Sciatic nerve (tissue), 2 donors: Measurements from ENCODE around the gene PCNX1. TPM values are rescaled to one million over a fixed set of nuclear protein-coding genes. Genes with fewer than 3 reads are reported as not detected.
"Not testable (repeated sequence)": the region's sequence is repeated elsewhere in the genome, so short reads cannot be mapped to it uniquely, and the experiment has no call there.

Experiments
- ATAC-seq: fragments of 200-7000 bp; cut with Tn5 transposase; one replicate; pipeline ENCODE4 v1.9.1; 2020; ENCODE audit warnings: mild to moderate bottlenecking, moderate library complexity
- DNase-seq: peaks from one replicate; pipeline ENCODE4 v3.0.0-alpha.2; 2020; ENCODE audit warnings: low spot score
- intact Hi-C: fragments of 100-400 bp; cut with DNase I; formaldehyde crosslinking; loops from one replicate; pipeline ENCODE4 v1.14.2; 2022
- total RNA-seq: library from RNA; stranded (reverse); fragmentation: NEBNext Ultra II Directional; extraction: Animal tissue kit (Norgen Biotek cat#: 25700); gene quantifications from one replicate; pipeline ENCODE4 v1.2.1, GENCODE V29; 2021
- donor health status: DM: no; HTN: no; CAD: no.
- donor health status: DM: no; HTN: no; CAD: no.

The PCNX1 gene
- total RNA-seq, 1 donor from 2014 or later: 84.3 TPM

- no peak for ATAC-seq
- intact Hi-C loops: no loop called here
- DNase-seq: no peak
Measured at GRCh38 chr14:71036433-71036832, 129.2 kb downstream of the PCNX1 start.

DNA sequence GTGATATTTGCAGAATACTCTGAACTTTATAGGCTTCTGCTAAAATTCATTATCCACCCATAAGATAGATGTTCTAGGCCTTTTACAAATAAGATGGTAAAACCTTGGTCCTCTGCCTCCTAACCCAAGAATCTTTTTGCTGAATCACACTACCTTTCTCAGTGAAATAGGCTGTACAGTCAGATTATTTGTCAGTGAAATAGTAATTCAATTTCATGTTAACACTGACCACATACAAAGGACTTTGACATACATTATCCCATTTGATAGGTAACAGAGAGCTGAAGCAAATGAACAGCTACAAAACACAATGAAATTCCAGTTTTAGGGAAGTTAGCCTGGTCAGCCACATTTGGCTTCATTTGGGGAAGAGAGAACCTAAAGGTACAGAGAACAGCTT, 141.1 kb downstream of the PCNX1 start:
- intact Hi-C loops: no loop called here
- ATAC-seq (no peak), DNase-seq (no peak)

DNA sequence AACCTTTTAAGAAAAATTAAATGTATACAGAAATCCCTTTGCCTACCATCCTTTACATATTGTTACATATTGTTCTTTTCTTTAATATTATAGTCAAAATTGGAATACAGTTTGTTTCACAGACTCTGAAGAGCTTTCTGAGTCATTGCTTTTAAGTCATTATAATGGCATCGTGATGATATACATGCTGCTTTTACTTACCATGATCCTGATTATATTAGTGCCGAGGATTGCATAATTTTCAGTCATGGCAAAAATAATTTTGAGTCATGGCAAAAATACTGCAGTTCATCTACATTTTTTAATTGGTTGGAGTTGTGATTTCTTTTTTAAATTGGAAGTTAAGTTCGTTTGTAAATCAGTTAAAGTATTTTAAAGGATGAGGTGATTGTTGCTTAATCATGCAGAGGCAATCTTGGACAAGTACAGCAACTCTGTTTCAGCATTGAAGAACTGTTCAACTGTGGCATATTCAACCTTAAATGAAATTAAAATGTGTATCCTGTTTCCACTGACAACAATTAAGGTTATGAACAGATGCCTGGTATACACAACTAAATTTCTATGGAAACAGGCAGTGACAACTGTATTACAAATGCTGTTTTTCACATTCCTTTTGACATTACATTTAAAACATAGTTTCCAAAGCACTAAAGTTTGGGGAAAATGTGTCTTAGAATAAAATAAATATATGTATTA, 142.3 kb downstream of the PCNX1 start:
- DNase-seq (no peak), ATAC-seq (no peak)
- intact Hi-C loops: no loop called here

GRCh38 chr14:71050227-71050823, 143.1 kb downstream of the PCNX1 start:
- ATAC-seq (no peak), DNase-seq (no peak)
- intact Hi-C loops: no loop called here

DNA sequence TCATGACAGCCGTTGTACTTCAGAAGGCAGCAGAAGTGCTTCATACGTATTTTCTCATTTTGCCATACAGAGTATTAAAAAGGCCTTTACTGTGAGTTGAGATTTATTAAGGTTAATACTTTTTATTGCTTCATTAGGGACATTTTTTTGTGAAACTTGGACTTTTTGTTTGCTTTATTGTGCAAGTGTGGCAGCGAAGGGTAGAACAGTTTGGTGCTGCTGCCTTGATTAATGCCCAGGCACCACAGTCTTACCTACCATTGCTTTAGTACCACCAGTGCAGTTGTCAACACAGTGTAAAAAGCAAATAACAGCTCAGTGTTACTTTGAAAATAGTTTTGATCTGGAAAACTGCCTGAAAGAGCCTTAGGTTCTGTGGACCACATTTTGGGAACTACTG, 147.4 kb downstream of the PCNX1 start:
- ATAC-seq (no peak), DNase-seq (no peak)
- intact Hi-C loops: no loop called here

DNA sequence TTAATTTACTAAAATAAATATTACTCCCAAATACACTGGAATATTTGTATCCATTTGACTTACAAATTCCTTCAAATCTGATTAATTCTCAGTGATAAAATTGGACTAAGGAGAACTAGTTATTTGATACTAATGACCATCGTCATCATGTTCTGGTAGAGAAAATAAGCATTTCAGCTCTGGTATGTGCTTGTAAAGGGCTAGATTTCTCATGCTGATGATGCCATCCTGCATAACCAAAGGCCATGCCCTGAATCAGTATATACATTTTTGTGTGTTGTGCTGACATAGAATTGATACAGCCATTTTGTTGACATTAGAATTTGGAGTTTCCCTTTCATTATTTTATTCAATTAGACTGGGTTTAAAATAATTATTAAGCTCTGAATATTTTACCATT, 148.9 kb downstream of the PCNX1 start:
- DNase-seq (no peak), ATAC-seq (no peak)
- intact Hi-C loops: no loop called here

DNA sequence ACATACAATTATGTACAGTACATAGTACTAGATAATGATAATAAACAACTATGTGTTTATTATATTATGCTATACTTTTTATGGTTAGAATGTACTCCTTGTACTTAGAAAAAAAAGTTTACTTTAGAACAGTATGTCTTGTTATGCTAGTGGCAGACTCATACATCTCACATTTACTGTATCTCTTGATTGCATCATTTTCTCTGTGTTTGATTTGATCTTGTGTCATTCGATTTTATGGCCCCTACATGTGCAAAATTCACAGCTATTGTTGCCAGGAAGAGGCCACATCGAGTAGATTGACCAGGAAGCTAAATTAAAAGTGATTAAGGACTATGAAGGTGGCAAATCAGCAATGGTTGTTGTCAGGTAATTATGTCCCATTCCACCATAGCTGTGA, 153.0 kb downstream of the PCNX1 start:
- intact Hi-C loops: no loop called here
- no peak for DNase-seq
- no peak for ATAC-seq

GRCh38 chr14:71060825-71061455, 153.7 kb downstream of the PCNX1 start:
- no peak for DNase-seq
- intact Hi-C loops: no loop called here
- no peak for ATAC-seq

DNA sequence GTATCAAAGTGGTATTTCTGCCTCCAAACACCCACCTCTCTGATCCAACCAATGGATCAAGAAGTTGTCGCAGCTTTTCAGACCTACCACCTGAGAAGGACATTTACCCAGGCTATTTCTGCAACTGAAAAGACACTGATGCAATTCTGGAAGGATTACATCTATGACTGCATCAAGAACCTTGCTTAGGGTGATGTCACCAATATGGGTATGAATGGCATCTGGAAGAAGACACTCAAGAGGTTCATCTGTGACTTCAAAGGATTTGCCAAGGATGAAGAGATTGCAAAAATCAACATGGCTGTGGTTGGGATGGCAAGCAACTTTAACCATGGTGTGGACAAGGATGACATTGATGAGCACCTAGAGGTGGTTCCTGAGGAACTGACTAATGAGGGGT, 154.2 kb downstream of the PCNX1 start:
- no peak for ATAC-seq
- intact Hi-C loops: no loop called here
- no peak for DNase-seq

DNA sequence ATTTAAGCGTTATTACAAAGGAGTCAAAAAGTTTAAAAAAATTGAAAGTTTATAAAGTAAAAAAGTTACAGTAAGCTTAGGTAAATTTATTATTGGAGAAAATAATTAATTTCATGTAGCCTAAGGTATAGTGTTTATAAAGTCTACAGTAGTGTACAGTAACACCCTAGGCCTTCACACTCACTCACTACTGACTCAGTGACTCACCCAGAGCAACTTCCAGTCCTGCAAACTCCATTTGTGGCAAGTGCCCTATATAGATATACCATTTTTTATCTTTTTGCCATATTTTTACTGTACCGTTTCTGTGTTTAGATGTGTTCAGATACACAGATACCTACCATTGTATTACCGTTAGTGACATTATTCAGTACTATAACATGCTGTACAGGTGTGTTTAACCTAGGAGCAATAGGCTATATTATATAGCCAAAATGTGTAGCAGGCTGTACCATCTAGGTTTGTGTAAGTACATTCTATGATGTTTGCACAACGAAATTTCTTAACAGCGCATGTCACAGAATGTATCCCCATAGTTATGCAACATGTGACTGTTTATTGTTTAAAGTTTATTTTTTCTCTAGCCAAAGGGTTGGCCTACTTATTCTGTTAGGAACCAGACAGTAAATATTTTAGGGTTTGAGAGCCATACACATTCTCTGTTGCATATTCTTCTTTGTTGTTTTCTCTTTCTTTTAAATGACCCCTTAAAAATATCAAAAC, 155.5 kb downstream of the PCNX1 start:
- intact Hi-C loops: no loop called here
- DNase-seq: no peak

DNA sequence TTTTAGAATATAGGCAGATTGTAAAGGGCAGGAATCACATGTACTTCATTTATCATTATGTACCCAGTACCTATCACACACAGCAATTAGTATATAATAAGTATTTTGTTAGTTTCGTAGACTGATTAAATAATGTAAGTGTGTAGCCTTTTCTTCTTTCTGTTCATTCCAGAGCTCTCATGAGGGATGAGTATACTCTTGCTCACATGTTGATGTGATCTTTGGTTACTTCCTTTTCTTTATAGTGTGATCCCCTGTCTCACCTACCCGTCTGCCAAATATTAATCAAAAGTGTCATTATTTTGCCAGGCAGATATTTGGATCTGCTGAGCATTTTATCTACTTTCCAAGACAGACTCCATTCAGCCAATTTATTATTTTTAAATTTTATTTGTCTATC, 156.1 kb downstream of the PCNX1 start:
- DNase-seq (no peak), ATAC-seq (no peak)
- intact Hi-C loops: no loop called here

More for the DNA sequence above, 155.5 kb downstream of the PCNX1 start:
- no peak for ATAC-seq

- ATAC-seq, intact Hi-C loops, DNase-seq: not testable (repeated sequence)
Measured at GRCh38 chr14:71064747-71065146, 157.5 kb downstream of the PCNX1 start.

GRCh38 chr14:71070169-71070568, 162.9 kb downstream of the PCNX1 start:
- ATAC-seq (no peak), DNase-seq (no peak)
- intact Hi-C loops: no loop called here

DNA sequence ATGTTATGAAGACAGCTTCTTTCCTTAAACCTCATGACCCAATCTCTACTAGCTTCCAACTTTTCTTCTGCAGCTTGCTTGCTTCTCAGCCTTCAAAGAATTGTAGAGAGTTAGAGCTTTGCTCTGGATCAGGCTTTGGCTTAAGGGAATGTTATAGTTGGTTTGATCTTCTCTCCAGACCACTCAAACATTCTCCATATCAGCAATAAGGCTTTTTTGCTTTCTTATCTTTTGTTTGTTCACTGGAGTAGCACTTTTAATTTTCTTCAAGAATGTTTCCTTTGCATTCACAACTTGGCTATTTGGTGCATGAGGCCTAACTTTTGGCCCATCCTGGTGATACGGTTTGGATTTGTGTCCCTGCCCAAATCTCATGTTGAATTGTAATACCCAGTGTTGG, 163.8 kb downstream of the PCNX1 start:
- ATAC-seq (no peak), DNase-seq (no peak)
- intact Hi-C loops: no loop called here

- no peak for DNase-seq
- ATAC-seq: no peak
- intact Hi-C loops: no loop called here
Measured at GRCh38 chr14:71076462-71077092, 169.3 kb downstream of the PCNX1 start.

GRCh38 chr14:71078500-71078899, 171.2 kb downstream of the PCNX1 start:
- intact Hi-C loops: no loop called here
- ATAC-seq: no peak
- no peak for DNase-seq

- DNase-seq: no peak
- no peak for ATAC-seq
- intact Hi-C loops: no loop called here
Measured at GRCh38 chr14:71086567-71086966, 179.3 kb downstream of the PCNX1 start.

GRCh38 chr14:71089971-71090370, 182.7 kb downstream of the PCNX1 start:
- ATAC-seq (no peak), DNase-seq (no peak)
- intact Hi-C loops: no loop called here

DNA sequence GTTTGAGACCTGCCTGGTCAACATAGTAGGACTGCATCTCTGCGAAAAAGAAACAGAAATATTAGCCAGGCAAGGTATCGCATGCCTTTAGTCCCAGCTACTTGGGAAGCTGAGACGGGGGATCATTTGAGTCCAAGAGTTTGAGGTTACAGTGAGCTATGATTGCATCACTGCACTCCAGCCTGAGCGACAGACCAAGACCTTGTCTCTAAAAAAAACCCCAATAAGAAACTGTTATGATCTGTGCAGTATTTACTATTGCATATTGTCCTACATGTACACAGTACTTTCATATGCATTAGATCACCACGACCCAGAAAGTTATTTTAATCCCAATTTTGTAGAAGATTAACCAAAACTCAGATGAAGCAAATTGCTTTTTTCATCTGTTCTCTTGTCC, 187.5 kb downstream of the PCNX1 start:
- intact Hi-C loops: no loop called here
- DNase-seq: no peak
- ATAC-seq: no peak

DNA sequence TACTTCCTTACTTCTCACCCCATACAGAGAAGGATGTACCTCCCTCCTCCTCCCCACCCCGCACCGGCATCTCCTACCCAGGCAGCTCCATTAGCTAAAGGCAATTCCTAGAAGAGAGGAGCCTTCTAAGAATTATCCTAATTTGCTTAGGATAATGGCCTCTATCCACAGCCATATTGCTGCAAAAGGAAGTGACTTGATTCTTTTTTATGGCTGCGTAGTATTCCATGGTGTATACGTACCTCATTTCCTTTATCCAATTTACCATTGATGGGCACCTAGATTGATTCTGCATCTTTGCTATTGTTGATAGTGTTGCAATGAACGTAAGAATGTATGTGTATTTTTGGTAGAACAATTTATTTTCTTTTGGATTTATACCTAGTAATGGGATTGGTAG, 189.7 kb downstream of the PCNX1 start:
- intact Hi-C loops: no loop called here
- no peak for ATAC-seq
- DNase-seq: no peak
